Sigmoid colon (tissue), 7 donors: ENCODE measurements around the gene SPATA24. TPM values are rescaled to one million over a fixed set of nuclear protein-coding genes. Genes with fewer than 3 reads are reported as not detected.

Source experiments
- DNase-seq: peaks from one replicate; pipeline ENCODE4 v3.0.0-alpha.2; 2019
- H3K27ac ChIP-seq, 4 donors: fragments of 200-600 bp; sonication (generic); one replicate each; pipeline ENCODE4 v1.5.1; 2016 to 2019; ENCODE audit warnings: mild to moderate bottlenecking in 1 of 4
- H3K27me3 ChIP-seq, 3 donors: fragments of 200-600 bp; sonication (generic); one replicate each; pipeline ENCODE4 v1.5.1; 2019; ENCODE audit warnings: mild to moderate bottlenecking in 1 of 3
- H3K36me3 ChIP-seq, 4 donors: fragments of 200-600 bp; sonication (generic); one replicate each; pipeline ENCODE4 v1.5.1; 2016 to 2019
- H3K4me1 ChIP-seq, 4 donors: fragments of 200-600 bp; sonication (generic); one replicate each; pipeline ENCODE4 v1.5.1; 2017 to 2019
- H3K4me3 ChIP-seq, 4 donors: fragments of 200-600 bp; sonication (generic); one replicate each; pipeline ENCODE4 v1.5.1; 2017 to 2019; ENCODE audit warnings: mild to moderate bottlenecking in 2 of 4, moderate library complexity in 1 of 4
- H3K9me3 ChIP-seq, 4 donors: fragments of 200-600 bp in 3 of 4; sonication (generic) in 3 of 4; one replicate each; pipeline versions ENCODE4 v1.5.1 to v1.6.1; 2013 to 2019
- CTCF ChIP-seq, 4 experiments: fragments of 450-650 bp in 3 of 4; fragments of 200-600 bp in 1 of 4; IDR thresholded peaks; one replicate each; pipeline ENCODE4 v1.5.1; 2016 to 2019; ENCODE audit warnings: antibody characterized with exemption in 4 of 4, mild to moderate bottlenecking in 3 of 4, moderate library complexity in 2 of 4
- EP300 ChIP-seq, 4 donors: sonication (generic); formaldehyde crosslinking; IDR thresholded peaks; one replicate each; pipeline ENCODE4 v1.6.1; 2017; ENCODE audit warnings: antibody characterized with exemption in 4 of 4
- POLR2A ChIP-seq, 2 donors: fragments of 450-650 bp; IDR thresholded peaks; one replicate each; pipeline ENCODE4 v1.6.1; 2016; ENCODE audit warnings: antibody characterized with exemption in 2 of 2, mild to moderate bottlenecking in 2 of 2, moderate library complexity in 2 of 2
- POLR2AphosphoS5 ChIP-seq, 4 donors: sonication (generic); formaldehyde crosslinking; IDR thresholded peaks; one replicate each; pipeline ENCODE4 v1.6.1; 2017; ENCODE audit warnings: antibody characterized with exemption in 4 of 4
- WGBS, 2 donors: extraction: QIAGEN DNeasy Blood & Tissue Kit; methylation state at CpG; one replicate each; pipeline ENCODE4 v1.1.7; 2013; 5-methylcytosine and 5-hydroxymethylcytosine counted together
- intact Hi-C: fragments of 100-400 bp; cut with DNase I; formaldehyde crosslinking; loops from one replicate; pipeline ENCODE4 v1.15.1; 2023
- polyA plus RNA-seq, 3 donors: library from polyadenylated mRNA; stranded (reverse); fragments of 200-250 nt; gene quantifications; one replicate each; pipeline ENCODE4 v1.2.3, GENCODE V29; 2013
- total RNA-seq, 4 donors: library from RNA; depleted of rRNA; stranded (reverse); fragments of >200 nt; gene quantifications; one replicate each; pipeline ENCODE4 v1.1.0, GENCODE V29; 2016
- donor health status: healthy with polysubstance abuse.
- donor health status: Bipolar disorder and iron deficiency.
- donor health status: healthy.

SPATA24 gene
- total and polyA plus RNA-seq, 7 donors = 1.4 to 9.0 (median 7.3) TPM

GRCh38 chr5:139377226-139377625 is 26.7 kb downstream of the SPATA24 start:
- 89 to 94% methylated on average over 3 of the region's 3 CpGs for WGBS, 2 donors
- Histone ChIP-seq H3K4me3 (no peak overlapping the region), H3K9me3 (no peaks in the 10 kb centered on the region), H3K27me3 (no peaks in the 10 kb centered on the region), H3K27ac (no peak overlapping the region), H3K4me1 (peaks cover 0 to 16% (median 8%) of the 10 kb centered on the region in 4 donors), H3K36me3 (peaks cover 0 to 13% (median under 1%) of the 10 kb centered on the region in 4 donors)
- no peak for TF ChIP-seq POLR2AphosphoS5 (IDR thresholded peaks at IDR 0.05)
- no peak for TF ChIP-seq POLR2A (IDR thresholded peaks at IDR 0.05)
- intact Hi-C loops = no loop called here
- peak; percentile 46 for DNase-seq

- WGBS, 2 donors = 80 to 90% methylated on average over 7 of the region's 7 CpGs
- peak; percentile 9 for DNase-seq
- no peak overlapping the region for H3K27ac ChIP-seq
- no peaks in the 10 kb centered on the region for H3K9me3 ChIP-seq
- peaks cover 0 to 21% (median 5%) of the 10 kb centered on the region in 4 donors for H3K36me3 ChIP-seq
- H3K4me3 ChIP-seq = no peak overlapping the region
- H3K27me3 ChIP-seq = no peaks in the 10 kb centered on the region
- intact Hi-C loops = no loop called here
- no peak for TF ChIP-seq POLR2A (IDR thresholded peaks at IDR 0.05)
- no peak for TF ChIP-seq CTCF (IDR thresholded peaks at IDR 0.05)
- H3K4me1 ChIP-seq = peaks cover 0 to 16% (median 8%) of the 10 kb centered on the region in 4 donors
Observed at GRCh38 chr5:139376364-139376763, 27.5 kb downstream of the SPATA24 start.

- 95 to 97% methylated on average over 2 of the region's 2 CpGs for WGBS, 2 donors
- H3K36me3 ChIP-seq = peaks cover 3 to 36% (median 9%) of the 10 kb centered on the region in 4 donors
- DNase-seq = peak; percentile 14
Observed at GRCh38 chr5:139374909-139375308, 29.0 kb downstream of the SPATA24 start.

DNA sequence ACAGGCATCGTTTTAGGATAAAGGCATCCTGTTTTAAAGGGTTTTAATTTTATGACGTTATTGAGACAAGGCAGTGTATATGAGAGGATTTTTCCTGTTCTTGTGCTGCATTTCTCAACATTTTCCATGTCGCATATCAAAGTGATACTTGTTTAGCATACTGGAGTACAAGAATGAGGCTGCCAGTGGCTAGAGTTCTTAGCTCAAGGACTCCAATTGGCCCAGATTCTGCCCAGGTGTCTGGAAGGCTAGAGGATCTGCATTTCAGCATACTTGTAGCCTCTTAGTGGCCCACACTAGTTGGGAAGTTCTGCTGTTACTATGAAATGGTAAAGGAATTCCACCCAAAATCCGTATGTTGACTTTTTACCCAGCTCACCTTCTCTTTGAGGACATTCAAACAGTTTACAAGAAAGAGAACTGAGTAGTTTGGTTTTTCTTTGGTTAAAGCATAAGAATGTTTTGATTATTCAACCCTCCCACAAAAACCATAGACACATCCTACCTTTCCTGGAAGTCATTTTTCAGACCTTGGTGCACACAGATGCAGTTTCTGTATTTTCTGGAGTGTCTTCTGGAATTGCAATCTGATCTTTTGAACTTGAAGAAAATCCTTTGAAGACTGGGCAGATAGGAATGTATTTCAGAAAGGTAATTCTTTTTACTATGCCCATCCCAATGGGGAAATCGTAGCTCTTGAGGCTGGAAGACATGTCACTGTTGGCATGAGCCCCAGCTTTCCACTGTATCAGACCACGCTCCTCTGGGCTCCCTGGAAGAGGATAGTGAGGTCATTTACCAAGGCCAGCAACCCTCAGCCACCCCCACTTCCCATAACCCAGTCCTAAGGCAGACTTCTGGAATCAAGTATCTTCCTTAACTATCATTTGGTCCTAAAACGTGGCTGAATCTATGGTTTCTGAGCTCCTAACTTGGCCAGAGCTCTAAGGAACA is 32.1 kb downstream of the SPATA24 start:
- WGBS, 2 donors = 87 to 88% methylated on average over 7 of the region's 7 CpGs
- Histone ChIP-seq H3K27ac (no peak overlapping the region), H3K27me3 (no peaks in the 10 kb centered on the region), H3K4me1 (peaks cover 0 to 16% (median 8%) of the 10 kb centered on the region in 4 donors), H3K4me3 (no peak overlapping the region), H3K9me3 (no peaks in the 10 kb centered on the region), H3K36me3 (peaks cover 7 to 67% (median 18%) of the 10 kb centered on the region in 4 donors)
- intact Hi-C loops = no loop called here
- DNase-seq = peak; percentile 38
- no peak for TF ChIP-seq EP300 (IDR thresholded peaks at IDR 0.05)
- TF ChIP-seq POLR2A (IDR thresholded peaks at IDR 0.05) = no peak
- no peak for TF ChIP-seq POLR2AphosphoS5 (IDR thresholded peaks at IDR 0.05)
- TF ChIP-seq CTCF (IDR thresholded peaks at IDR 0.05) = no peak

More at GRCh38 chr5:139374909-139375308, 29.0 kb downstream of the SPATA24 start:
- intact Hi-C loops = no loop called here
- no peak for TF ChIP-seq EP300 (IDR thresholded peaks at IDR 0.05)
- TF ChIP-seq POLR2A (IDR thresholded peaks at IDR 0.05) = no peak
- no peak for TF ChIP-seq POLR2AphosphoS5 (IDR thresholded peaks at IDR 0.05)
- TF ChIP-seq CTCF (IDR thresholded peaks at IDR 0.05) = no peak
- H3K4me3 ChIP-seq = no peak overlapping the region
- H3K9me3 ChIP-seq = no peaks in the 10 kb centered on the region
- H3K4me1 ChIP-seq = peaks cover 0 to 16% (median 8%) of the 10 kb centered on the region in 4 donors
- H3K27me3 ChIP-seq = no peaks in the 10 kb centered on the region
- no peak overlapping the region for H3K27ac ChIP-seq

DNA sequence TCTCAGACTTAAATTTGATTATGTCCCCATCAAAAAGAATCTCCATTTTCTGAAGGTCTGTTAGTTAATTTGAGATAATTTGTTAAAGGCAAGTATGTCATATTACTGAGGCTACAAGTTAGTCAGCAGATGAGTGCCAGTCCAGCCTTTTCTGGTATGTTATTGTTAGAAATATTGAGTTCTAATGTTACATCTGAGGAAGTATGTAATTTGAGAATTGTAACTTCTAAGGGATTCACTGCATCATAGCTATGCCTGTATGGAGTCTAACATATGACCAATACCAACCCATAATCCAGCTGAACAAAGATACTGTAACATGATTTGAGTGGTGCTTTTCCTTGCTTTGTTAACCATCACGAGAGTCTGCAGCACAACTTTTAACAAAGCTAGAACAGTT is 34.7 kb downstream of the SPATA24 start:
- no peak for TF ChIP-seq POLR2AphosphoS5 (IDR thresholded peaks at IDR 0.05)
- no peak for TF ChIP-seq POLR2A (IDR thresholded peaks at IDR 0.05)
- no peak for TF ChIP-seq CTCF (IDR thresholded peaks at IDR 0.05)
- TF ChIP-seq EP300 (IDR thresholded peaks at IDR 0.05) = no peak
- Histone ChIP-seq H3K9me3 (no peaks in the 10 kb centered on the region), H3K36me3 (peaks cover 29 to 87% (median 35%) of the 10 kb centered on the region in 4 donors), H3K27ac (no peak overlapping the region), H3K4me3 (no peak overlapping the region), H3K4me1 (peaks cover 0 to 10% (median 7%) of the 10 kb centered on the region in 4 donors), H3K27me3 (no peaks in the 10 kb centered on the region)
- no peak for DNase-seq
- intact Hi-C loops = no loop called here
- 90 to 93% methylated on average over 1 of the region's 1 CpG for WGBS, 2 donors
